Activated T-cell treated with anti-CD3 and anti-CD28 coated beads, Interleukin-2, amount 50 U/mL, for 24 hours (primary cell): ENCODE results near the gene KLF11.
"Not testable (repeated sequence)": the region's sequence is repeated elsewhere in the genome, so short reads cannot be mapped to it uniquely, and the experiment has no call there.

ENCODE experiments used
- DNase-seq: peaks from one replicate; pipeline ENCODE4 v3.0.0-alpha.2; 2020
- H3K27ac Mint-ChIP-seq: 2 replicates; pipeline ENCODE4 v1.8.0; 2020; ENCODE audit warnings: mild to moderate bottlenecking, mixed read lengths
- H3K27me3 Mint-ChIP-seq: 2 replicates; pipeline ENCODE4 v1.8.0; 2020; ENCODE audit warnings: mixed read lengths
- H3K36me3 Mint-ChIP-seq: 2 replicates; pipeline ENCODE4 v1.8.0; 2020; ENCODE audit warnings: low read depth, mixed read lengths
- H3K4me1 Mint-ChIP-seq: 2 replicates; pipeline ENCODE4 v1.8.0; 2020; ENCODE audit warnings: low read depth, mixed read lengths
- H3K4me3 Mint-ChIP-seq: 2 replicates; pipeline ENCODE4 v1.8.0; 2020; ENCODE audit warnings: mild to moderate bottlenecking, moderate library complexity, mixed read lengths
- H3K9me3 Mint-ChIP-seq: 2 replicates; pipeline ENCODE4 v1.8.0; 2020; ENCODE audit warnings: mixed read lengths

The KLF11 gene

GRCh38 chr2:10013651-10014417 lies 29.5 kb upstream of the KLF11 start:
- not testable (repeated sequence) for H3K9me3 Mint-ChIP-seq, DNase-seq

GRCh38 chr2:10014418-10015190 lies 28.7 kb upstream of the KLF11 start:
- H3K4me1 Mint-ChIP-seq = no peaks in the 10 kb centered on the region
- H3K27me3 Mint-ChIP-seq = peaks cover 5% of the 10 kb centered on the region
- no peaks in the 10 kb centered on the region for H3K36me3 Mint-ChIP-seq
- H3K27ac Mint-ChIP-seq = no peak overlapping the region
- H3K9me3 Mint-ChIP-seq = peaks cover 4% of the 10 kb centered on the region
- H3K4me3 Mint-ChIP-seq = no peak overlapping the region
- DNase-seq = no peak

More at GRCh38 chr2:10013651-10014417, 29.5 kb upstream of the KLF11 start:
- H3K4me1 Mint-ChIP-seq, H3K27me3 Mint-ChIP-seq, H3K4me3 Mint-ChIP-seq, H3K27ac Mint-ChIP-seq, H3K36me3 Mint-ChIP-seq: not testable (repeated sequence)

- not testable (repeated sequence) for H3K9me3 Mint-ChIP-seq, H3K27me3 Mint-ChIP-seq, H3K27ac Mint-ChIP-seq, H3K4me3 Mint-ChIP-seq, H3K4me1 Mint-ChIP-seq, H3K36me3 Mint-ChIP-seq, DNase-seq
Measured at GRCh38 chr2:10015376-10015989, 27.9 kb upstream of the KLF11 start.

- Mint-ChIP-seq H3K9me3 (peaks cover 4% of the 10 kb centered on the region), H3K4me1 (no peaks in the 10 kb centered on the region), H3K36me3 (no peaks in the 10 kb centered on the region), H3K4me3 (no peak overlapping the region), H3K27ac (no peak overlapping the region), H3K27me3 (peaks cover 5% of the 10 kb centered on the region)
- no peak for DNase-seq
Measured at GRCh38 chr2:10016001-10016801, 27.1 kb upstream of the KLF11 start.

GRCh38 chr2:10016802-10017258 lies 26.5 kb upstream of the KLF11 start:
- Mint-ChIP-seq H3K9me3 (peaks cover 4% of the 10 kb centered on the region), H3K4me1 (no peaks in the 10 kb centered on the region), H3K36me3 (no peaks in the 10 kb centered on the region), H3K4me3 (no peak overlapping the region), H3K27ac (no peak overlapping the region), H3K27me3 (peaks cover 5% of the 10 kb centered on the region)
- no peak for DNase-seq

GRCh38 chr2:10017313-10017941 lies 25.9 kb upstream of the KLF11 start:
- H3K27me3 Mint-ChIP-seq = peaks cover 5% of the 10 kb centered on the region
- no peaks in the 10 kb centered on the region for H3K4me1 Mint-ChIP-seq
- H3K4me3 Mint-ChIP-seq = no peak overlapping the region
- H3K27ac Mint-ChIP-seq = no peak overlapping the region
- no peaks in the 10 kb centered on the region for H3K36me3 Mint-ChIP-seq
- no peak for DNase-seq
- H3K9me3 Mint-ChIP-seq = peaks cover 4% of the 10 kb centered on the region

GRCh38 chr2:10019174-10019573 lies 24.2 kb upstream of the KLF11 start:
- peaks cover 5% of the 10 kb centered on the region for H3K27me3 Mint-ChIP-seq
- peaks cover 4% of the 10 kb centered on the region for H3K9me3 Mint-ChIP-seq
- H3K4me3 Mint-ChIP-seq = no peak overlapping the region
- H3K27ac Mint-ChIP-seq = no peak overlapping the region
- no peaks in the 10 kb centered on the region for H3K36me3 Mint-ChIP-seq
- no peak for DNase-seq
- H3K4me1 Mint-ChIP-seq = no peaks in the 10 kb centered on the region

GRCh38 chr2:10019602-10020400 lies 23.5 kb upstream of the KLF11 start:
- H3K27ac Mint-ChIP-seq = no peak overlapping the region
- no peaks in the 10 kb centered on the region for H3K36me3 Mint-ChIP-seq
- H3K4me3 Mint-ChIP-seq = no peak overlapping the region
- peaks cover 5% of the 10 kb centered on the region for H3K27me3 Mint-ChIP-seq
- no peak for DNase-seq
- peaks cover 4% of the 10 kb centered on the region for H3K9me3 Mint-ChIP-seq
- no peaks in the 10 kb centered on the region for H3K4me1 Mint-ChIP-seq

- DNase-seq = no peak
- H3K4me1 Mint-ChIP-seq = no peaks in the 10 kb centered on the region
- H3K36me3 Mint-ChIP-seq = no peaks in the 10 kb centered on the region
- H3K27me3 Mint-ChIP-seq = peaks cover 5% of the 10 kb centered on the region
- no peak overlapping the region for H3K4me3 Mint-ChIP-seq
- H3K27ac Mint-ChIP-seq = no peak overlapping the region
- H3K9me3 Mint-ChIP-seq = peaks cover 4% of the 10 kb centered on the region
Measured at GRCh38 chr2:10022041-10022421, 21.3 kb upstream of the KLF11 start.

- Mint-ChIP-seq H3K27ac (no peak overlapping the region), H3K27me3 (peaks cover 5% of the 10 kb centered on the region), H3K4me3 (no peak overlapping the region), H3K9me3 (peaks cover 2% of the 10 kb centered on the region), H3K4me1 (no peaks in the 10 kb centered on the region), H3K36me3 (no peaks in the 10 kb centered on the region)
- DNase-seq = no peak
Measured at GRCh38 chr2:10022445-10022844, 20.9 kb upstream of the KLF11 start.

- no peak for DNase-seq
- Mint-ChIP-seq H3K36me3 (no peaks in the 10 kb centered on the region), H3K27me3 (peaks cover 5% of the 10 kb centered on the region), H3K27ac (no peak overlapping the region), H3K4me1 (no peaks in the 10 kb centered on the region), H3K9me3 (no peaks in the 10 kb centered on the region), H3K4me3 (no peak overlapping the region)
Measured at GRCh38 chr2:10022966-10023662, 20.2 kb upstream of the KLF11 start.

- H3K4me3 Mint-ChIP-seq = no peak overlapping the region
- H3K27ac Mint-ChIP-seq = no peak overlapping the region
- H3K4me1 Mint-ChIP-seq = peaks cover 21% of the 10 kb centered on the region
- H3K27me3 Mint-ChIP-seq = no peaks in the 10 kb centered on the region
- no peaks in the 10 kb centered on the region for H3K9me3 Mint-ChIP-seq
- H3K36me3 Mint-ChIP-seq = no peaks in the 10 kb centered on the region
- DNase-seq = no peak
Measured at GRCh38 chr2:10026940-10027569, 16.3 kb upstream of the KLF11 start.
